GM19238 (cell line): ENCODE measurements around the gene SUMF1.
"Not testable (repeated sequence)": the region's sequence is repeated elsewhere in the genome, so short reads cannot be mapped to it uniquely, and the experiment has no call there.

Experiments used
- DNase-seq: peaks from one replicate; pipeline ENCODE4 v3.0.0; 2011; ENCODE audit warnings: low spot score; ENCODE audit not compliant: insufficient read length

Gene SUMF1

DNA sequence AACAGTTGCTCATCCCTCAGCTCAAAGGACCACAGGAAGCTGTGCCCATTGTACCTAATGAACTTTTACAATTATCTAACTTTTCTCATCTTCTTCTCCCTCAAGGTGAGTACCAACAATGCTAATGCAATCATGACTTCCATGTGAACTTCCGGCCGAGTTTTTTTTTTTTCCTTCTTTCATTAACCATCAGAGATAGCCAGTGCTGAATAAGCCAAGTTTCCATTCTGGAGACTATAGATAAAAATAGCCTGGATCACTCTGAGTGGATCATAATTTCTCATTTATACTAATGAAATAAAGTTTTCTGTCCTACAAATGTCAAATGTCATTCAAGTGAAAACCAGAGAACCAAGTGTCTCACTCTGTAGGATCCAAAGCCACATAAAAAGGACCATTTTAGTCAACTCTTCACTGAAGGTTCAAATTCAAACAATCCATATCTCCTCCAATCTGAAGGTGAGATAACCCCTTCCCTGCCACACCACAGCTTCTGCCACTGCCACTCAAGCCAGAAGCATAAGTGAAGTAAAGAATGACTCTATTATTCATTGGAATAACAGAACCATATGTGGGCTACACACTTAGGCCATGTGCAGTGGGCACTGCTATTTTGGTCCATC is 5.5 kb downstream of the SUMF1 start:
- DNase-seq, result no peak

DNA sequence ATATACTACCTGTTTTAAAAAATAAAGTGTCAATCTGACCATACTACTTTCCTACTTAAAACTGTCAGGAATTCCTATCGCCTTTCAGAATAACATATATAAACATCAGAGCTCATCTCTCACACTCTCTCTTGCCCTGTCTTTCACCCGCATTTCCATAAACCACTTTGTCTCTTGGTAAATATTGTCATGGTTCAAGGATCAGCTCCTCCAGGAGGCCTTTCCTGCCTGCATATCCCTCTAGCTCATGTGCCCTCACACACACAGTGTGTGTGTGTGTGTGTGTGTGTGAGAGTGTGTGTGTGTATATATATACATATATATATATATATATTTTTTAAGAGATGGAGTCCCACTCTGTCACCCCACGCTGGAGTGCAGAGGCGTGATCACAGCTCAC is 6.7 kb downstream of the SUMF1 start:
- no peak for DNase-seq

DNA sequence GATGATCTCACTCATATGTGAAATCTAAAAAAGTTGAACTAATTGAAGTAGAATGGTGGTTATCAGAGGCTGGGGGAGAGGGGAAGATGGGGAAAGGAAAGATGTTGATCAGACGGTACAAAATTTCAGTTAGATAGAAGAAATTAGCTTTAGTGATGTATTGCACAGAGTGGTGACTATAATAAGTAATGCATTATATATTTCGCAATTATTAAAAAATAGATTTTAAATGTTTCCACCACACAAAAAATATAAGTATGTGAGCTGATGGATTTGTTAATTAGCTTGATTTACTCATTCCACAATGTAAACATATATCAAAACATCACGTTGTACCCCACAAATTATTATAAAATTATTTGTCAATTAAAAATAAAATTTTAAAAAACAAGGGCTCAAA is 8.1 kb downstream of the SUMF1 start:
- no peak for DNase-seq

DNA sequence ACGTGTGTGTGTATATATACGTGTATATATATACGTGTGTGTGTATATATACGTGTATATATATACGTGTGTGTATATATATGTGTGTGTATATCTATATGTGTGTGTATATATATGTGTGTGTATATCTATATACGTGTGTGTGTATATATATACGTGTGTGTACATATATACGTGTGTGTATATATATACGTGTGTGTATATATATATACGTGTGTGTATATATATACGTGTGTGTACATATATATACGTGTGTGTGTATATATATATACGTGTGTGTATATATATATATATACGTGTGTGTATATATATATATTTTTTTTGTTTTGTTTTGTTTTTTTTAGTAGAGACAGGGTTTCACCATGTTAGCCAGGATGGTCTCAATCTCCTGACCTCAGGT is 10.3 kb downstream of the SUMF1 start:
- not testable (repeated sequence) for DNase-seq

DNA sequence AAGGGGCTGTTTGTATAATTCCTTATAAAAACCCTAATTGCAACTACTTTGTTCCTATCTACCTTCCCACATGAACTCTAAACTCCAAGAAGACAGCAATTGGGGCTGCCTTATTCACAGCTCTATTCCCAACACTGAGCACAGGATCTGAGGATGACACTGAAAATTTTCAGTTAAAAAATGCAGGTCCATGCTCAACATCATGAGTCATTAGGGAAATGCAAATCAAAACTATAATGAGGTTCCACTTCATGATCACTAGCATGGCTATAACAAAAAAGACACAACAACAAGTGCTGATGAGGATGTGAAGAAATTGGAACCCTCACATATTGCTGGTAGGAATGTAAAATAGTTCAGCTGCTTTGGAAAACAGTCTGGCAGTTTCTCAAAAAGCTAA is 12.9 kb downstream of the SUMF1 start:
- no peak for DNase-seq

DNA sequence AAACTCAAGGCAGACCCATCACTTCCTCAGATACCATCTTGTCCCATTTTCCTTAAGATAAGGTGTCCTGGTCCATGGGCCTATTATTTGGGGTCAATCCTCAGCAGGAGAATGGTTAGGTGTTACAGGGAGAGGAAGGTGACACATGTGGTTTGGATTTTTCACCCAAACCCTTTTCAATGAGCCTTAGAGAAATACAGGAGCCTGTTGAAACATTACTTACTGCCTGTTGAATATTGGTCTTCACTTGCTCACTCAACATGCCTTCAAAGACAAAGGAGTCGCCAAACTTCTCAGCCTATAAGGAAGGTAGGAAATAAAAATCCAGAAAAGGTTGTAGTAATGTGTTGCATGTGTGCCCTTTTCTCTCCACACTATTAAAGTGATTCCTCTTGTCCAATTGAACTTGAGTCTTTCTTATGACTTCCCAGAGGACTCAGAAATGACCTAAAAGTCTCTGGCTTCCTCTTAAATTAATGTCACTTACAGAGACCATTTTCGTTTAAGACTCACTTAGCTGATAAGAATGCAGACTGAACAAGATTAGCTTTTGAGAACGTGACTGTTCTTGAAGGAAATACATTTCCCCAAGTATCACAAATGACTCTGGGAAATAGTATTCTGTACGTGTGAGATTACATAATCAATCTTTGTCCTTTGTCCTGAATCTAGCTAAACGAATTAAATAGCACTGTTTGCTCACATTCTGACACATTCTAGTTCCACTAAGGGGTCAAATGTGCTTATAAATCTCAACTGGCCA is 17.8 kb downstream of the SUMF1 start:
- DNase-seq, result no peak

DNA sequence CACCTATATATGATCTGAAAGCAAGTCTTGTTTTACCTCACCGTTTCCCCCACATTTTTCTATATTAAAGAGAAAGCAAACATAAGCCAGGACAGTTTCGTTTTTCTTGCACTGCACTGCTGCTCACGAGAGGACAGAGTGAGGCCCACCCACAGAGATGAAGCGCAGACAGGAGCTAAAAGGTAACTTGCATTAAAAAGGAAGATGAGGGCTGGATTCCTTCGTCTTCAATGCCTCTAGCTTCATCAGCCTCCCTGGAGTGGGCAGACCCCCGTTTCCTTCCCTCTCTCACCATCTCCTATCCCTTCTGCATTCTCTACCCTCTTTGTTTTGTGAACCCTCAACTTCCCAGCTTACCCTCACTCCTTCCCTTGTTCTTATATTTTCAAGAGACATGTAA is 18.9 kb downstream of the SUMF1 start:
- DNase-seq, result no peak

DNA sequence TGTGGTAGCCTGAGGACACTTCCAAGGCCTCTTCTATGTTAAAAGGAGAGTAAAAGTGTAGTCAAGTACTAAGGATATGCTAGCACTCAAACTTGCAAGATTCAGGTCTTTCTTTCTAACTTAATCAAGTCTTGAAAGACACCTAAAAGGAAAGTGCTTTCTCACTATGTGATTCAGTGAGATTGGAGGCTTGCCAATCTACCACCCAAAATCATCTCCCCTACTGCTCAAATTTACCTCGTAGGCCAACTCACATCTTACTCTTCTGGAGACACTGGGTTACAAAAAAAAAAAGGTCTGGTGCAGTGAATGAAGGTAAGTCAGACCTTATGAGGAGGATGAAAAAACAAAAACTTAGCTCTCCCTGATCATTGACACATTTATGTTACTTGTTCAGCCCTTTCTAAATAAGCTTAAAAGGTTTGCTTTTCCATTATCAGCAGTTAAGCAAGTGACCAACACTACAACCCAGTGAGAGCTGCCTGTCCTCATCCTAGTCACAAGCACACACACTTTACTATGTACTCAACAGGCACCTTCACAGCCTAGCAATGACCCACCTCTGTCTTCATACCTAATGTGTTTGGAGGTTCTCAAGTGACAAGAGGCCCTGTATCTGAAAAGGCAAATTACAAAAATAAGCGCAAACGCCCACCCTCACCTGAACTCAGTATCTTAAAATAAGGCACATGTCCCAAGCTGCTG is 19.6 kb downstream of the SUMF1 start:
- DNase-seq, result no peak

DNA sequence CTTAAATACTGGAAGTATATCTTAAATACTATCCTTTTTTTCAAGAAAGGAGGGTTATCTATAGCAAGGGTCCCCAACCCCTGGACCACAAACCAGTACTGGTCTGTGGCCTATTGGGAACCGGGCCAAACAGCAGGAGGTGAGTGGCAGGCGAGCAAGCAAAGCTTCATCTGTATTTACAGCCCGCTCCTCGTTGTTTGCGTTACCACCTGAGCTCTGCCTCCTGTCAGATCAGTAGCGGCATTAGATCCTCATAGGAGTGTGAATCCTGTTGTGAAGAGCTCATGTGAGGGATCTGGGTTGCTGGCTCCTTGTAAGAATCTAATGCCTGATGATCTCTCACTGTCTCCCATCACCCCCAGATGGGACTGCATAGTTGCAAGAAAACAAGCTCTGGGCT is 26.1 kb downstream of the SUMF1 start:
- no peak for DNase-seq

DNA sequence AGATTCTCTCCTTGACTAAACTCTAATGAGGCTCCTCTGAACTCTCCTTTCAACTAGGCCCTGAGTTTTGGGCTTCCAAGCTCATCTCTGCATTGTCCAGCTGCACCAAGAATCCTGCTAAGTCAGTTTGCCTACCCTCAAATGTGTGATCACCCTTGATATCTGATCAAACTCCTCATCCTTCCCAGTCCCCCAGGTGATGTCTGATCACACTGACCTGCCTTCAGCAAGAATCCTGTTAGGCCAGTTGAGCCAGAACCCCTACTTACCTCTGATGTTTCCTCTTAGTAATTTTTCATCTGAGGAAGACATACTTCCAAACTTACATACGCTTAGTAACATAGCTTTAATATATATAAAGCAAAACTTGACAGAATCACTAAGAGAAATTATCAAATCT is 28.8 kb downstream of the SUMF1 start:
- no peak for DNase-seq

DNA sequence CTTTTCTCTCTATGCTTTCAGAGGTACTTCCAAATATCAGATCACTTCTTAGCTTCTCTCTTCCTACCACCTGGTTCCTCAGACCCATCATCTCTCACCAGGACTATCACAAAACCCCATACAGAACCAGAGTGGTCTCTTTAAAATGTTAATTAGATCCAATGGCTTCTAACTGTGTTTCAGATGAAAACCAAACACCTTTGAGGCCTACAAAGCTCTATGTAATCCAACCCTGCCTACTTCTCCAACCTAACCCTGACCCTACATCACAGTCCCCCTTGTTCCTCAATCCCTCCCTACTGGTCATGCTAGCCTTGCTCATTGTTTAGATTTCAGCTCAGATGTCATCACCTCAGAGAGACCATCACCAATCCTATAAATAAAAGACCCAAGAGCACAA is 34.8 kb downstream of the SUMF1 start:
- DNase-seq, result no peak

DNA sequence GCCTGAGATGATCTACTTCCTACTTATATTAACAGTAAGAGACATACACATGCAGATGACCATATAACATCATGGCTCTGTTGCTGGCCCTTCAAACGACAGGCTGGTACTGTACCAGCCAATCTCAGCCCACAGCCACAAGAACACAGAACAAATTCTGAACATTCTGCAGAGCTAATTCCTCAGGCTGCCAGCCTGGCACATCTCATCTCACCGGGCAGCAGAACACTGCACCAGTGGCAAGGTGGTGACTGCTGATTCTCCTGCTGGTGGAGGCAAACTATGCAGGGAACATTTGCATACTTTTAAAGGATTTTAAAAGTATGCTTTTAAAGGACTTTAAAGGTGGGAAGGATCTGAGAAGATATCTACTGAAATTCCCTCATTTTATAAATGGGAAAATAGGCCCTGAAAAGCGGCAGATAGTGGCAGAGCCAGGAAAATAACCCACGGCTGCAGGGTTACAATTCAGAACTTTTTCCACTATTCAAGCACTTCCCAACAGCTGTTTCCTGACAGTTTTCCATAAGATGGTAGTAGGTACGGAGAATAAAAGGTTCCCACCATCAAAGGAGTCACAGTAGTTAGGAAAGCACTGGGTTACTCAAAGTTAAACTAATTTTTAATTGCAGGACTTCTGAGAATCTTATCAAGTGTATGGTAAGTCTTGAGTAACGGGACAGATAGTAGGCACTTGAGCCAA is 37.3 kb downstream of the SUMF1 start:
- no peak for DNase-seq

DNA sequence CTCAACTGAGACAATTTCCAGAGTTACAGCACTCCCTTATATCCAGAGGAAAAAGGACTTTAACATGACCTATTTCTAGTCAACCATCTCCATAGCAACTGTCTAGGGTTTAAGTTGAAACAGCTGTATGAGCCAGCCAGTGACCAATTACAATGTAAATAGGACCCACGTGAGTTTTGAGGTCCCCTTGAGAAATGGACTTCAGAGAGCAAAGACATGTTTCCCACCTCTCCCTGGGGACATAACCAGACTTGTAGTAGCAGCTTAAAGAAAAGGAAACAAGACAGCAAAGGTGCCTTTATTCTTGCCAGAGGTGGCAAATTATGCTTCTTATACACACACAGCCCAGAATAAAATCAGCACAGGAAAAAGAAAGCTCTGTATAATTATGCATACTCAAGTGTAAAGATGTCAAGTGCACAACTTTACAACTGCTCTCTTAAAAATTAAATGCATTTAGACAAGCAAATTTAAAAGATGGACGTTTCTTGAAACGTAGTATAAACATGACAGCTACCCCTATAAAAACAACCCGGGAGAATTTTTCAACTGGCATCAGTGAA is 40.2 kb downstream of the SUMF1 start:
- no peak for DNase-seq

DNA sequence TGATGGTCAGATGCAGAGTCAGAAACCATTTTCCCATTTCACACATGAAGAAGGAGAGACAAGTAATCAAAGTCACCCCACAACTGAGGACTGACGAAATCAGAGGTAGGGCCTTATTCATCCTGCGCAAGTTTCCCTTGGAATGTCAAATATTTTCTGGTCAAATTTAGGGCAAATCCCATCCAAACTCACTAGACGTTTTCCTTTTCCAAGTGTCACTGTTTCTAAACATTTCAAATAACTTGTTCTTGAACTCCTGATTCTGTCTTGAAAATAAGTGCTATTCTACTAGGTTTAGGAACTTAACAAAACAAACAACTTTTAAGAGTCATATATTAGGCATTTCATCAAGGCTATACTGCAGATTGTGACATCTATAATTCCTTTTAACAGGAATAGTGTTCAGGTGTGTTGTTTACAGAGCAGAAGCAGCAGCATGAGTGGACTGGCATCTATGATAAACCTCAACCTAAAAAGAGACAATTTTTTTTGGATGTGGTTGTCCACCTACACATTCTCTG is 40.7 kb downstream of the SUMF1 start:
- no peak for DNase-seq

DNA sequence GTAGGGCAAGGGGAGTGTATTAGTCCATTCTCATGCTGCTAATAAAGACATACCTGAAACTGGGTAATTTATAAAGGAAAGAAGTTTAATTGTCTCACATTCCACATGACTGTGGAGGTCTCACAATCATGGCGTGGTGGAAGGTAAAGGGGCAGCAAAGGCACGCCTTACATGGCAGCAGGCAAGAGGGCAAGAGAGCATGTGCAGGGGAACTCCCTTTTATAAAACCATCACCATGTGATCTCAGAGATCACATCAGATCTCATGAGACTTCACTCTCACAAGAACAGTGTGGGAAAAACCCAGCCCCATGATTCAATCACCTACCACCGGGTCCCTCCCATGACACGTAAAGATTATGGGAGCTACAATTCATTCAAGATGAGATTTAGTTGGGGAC is 41.4 kb downstream of the SUMF1 start:
- DNase-seq, result no peak

DNA sequence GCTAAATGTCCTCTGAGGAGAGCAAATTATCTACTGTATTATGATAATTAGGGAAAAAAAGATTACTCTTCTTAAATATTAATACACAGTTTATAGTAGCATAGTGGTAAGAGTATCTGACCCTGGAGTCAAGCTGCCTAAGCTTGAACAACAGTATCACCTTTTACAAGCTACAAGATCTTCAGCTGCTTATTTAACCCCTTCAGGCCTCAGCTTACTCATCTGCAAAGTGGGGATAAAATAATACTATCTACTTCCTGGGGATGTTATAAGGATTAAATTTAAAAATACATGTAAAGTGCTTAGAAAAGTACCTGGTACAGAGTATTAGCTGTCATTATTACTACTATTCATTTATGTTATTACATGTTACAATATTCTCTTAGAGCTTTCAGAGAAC is 42.0 kb downstream of the SUMF1 start:
- no peak for DNase-seq

DNA sequence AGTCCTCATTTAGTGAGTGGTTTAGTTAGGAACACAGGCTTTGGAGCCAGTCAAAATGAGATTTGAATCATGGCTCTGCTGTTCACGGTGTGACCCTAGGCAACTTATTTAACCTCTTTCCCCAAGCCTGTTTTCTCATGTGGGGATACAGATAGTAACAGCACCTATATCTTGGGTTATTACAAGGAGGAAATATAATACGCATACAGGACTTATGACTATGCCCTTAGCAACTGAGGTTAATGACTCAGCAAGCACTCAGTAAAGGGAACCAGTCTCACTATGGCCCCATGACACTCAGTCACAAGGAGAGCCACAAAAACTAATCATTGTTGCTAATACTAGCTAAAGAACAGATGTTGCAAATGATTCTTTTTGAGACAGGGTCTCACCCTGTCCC is 45.9 kb downstream of the SUMF1 start:
- DNase-seq, result no peak

DNA sequence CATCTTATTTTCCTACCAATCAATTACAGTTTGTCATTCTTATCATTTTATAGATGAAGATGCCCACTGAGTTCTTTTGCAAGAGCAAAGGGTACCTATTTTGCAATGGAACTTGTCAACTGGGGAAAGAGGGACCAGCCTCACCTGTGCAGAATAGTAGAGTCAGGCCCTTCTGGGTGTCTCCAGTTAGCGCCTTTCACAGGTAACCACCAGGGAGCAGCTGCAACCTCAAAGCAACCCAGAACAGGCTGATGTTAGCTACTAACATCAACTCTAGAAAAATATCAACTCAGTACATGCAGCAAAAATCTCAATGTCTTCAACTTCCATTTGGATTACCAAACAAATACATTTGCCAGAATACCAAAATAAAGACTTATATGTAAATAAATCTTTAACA is 47.1 kb downstream of the SUMF1 start:
- no peak for DNase-seq

DNA sequence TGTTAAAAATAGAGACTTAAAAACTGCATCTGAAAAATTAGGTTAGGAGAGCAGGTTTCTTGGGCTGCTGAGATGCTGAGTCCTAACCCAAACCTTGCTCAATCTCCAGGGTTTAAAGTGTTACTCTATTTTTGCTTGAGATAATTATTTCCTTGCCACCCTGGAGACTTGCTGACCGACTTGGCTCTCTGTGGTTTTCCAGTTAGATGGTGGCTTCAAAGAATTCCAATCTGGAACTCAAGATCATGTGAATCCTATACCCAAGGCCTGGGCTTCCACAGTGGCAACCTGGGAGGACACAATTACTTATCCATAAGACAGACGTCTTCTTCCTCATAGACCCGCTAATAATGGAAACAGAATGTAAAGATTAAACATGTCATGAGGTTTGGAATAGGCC is 47.7 kb downstream of the SUMF1 start:
- no peak for DNase-seq

DNA sequence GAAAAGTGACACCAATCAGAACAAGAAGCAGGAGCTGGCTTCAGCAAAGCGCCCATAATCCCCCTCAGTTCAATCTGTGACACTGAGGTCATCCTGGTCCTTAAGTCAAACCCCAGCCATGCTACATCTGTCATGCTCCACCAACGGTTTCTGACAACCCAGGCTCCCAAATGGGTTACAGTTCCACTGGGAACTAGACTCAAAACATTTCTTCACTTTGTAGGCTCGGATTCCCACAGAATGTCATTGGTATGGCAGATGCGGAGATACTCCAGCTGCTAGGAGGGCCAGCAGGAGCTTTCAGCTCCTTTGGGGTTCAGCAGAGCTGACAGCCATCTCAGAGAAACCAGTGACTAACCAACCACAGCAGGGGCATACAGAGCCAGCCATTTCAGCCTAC is 48.9 kb downstream of the SUMF1 start:
- no peak for DNase-seq

DNA sequence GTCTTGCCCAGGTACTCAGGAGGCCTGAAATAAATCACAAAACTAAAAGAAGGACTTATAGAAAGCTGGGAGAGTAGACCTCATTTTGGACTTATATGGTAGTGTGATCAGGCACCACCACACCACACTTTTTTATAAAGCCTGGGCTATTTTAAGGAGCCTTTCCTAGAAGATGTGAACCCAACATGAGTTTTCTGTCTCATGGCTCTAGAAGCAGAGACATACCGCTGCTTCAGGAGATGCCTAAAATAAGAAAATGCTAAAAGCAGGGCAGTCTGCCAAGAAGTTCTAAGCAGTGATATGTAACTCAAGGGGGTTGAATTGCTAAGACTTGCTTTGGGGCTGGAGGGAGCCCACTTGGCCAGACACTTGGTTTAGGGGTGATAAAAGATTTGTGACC is 49.6 kb downstream of the SUMF1 start:
- no peak for DNase-seq

DNA sequence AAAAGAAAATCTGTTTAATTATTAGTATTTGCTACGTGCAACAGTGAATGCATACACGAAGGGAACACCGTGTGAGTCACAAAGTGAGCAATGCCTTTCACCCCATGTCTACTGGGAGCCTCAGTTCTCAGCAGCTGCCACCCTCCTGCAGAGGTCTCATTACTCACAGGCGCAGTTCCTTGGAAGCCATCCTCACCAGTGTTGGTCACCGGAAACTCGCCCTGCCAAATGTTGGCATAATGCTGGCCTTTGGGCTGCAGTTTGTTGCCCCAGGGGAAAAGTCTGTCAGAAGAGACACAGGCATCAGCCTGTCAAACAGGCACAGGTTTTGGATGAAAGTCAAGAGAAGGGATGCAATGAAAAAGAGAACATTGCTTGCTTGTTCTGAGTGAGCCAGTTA is 50.1 kb downstream of the SUMF1 start:
- DNase-seq, result no peak
